Activated CD4-positive, alpha-beta T cell treated with anti-CD3 and anti-CD28 coated beads, Interleukin-2, amount 50 U/mL, for 48 hours (primary cell): ENCODE data around the gene CHCHD3.

ENCODE experiments used
- DNase-seq, 2 experiments: peaks; one replicate each; pipeline ENCODE4 v3.0.0-alpha.2; 2020

The CHCHD3 gene

GRCh38 chr7:132857703-132858102 lies 224.2 kb downstream of the CHCHD3 start:
- DNase-seq, result no peak

- DNase-seq, result no peak
These were observed 224.9 kb downstream of the CHCHD3 start for GRCh38 chr7:132857031-132857430.

GRCh38 chr7:132856416-132856815 lies 225.5 kb downstream of the CHCHD3 start:
- DNase-seq, result no peak

GRCh38 chr7:132855901-132856300 lies 226.0 kb downstream of the CHCHD3 start:
- DNase-seq, result no peak

- no peak for DNase-seq
These were observed 227.7 kb downstream of the CHCHD3 start for GRCh38 chr7:132854238-132854637.

GRCh38 chr7:132847376-132847775 lies 234.5 kb downstream of the CHCHD3 start:
- no peak for DNase-seq

GRCh38 chr7:132846086-132846485 lies 235.8 kb downstream of the CHCHD3 start:
- no peak for DNase-seq

GRCh38 chr7:132842478-132842877 lies 239.4 kb downstream of the CHCHD3 start:
- no peak for DNase-seq

GRCh38 chr7:132840199-132840598 lies 241.7 kb downstream of the CHCHD3 start:
- no peak for DNase-seq

- no peak for DNase-seq
These were observed 243.6 kb downstream of the CHCHD3 start for GRCh38 chr7:132838313-132838712.

- DNase-seq, result no peak
These were observed 244.4 kb downstream of the CHCHD3 start for GRCh38 chr7:132837529-132837928.

GRCh38 chr7:132836746-132837145 lies 245.1 kb downstream of the CHCHD3 start:
- DNase-seq, result no peak

- DNase-seq, result no peak
These were observed 250.9 kb downstream of the CHCHD3 start for GRCh38 chr7:132830941-132831340.

- DNase-seq, result no peak
These were observed 253.4 kb downstream of the CHCHD3 start for GRCh38 chr7:132828502-132828901.

GRCh38 chr7:132825932-132826835 lies 255.7 kb downstream of the CHCHD3 start:
- no peak for DNase-seq

- no peak for DNase-seq
These were observed 256.7 kb downstream of the CHCHD3 start for GRCh38 chr7:132825222-132825621.

- DNase-seq, result no peak
These were observed 262.2 kb downstream of the CHCHD3 start for GRCh38 chr7:132819648-132820047.

- no peak for DNase-seq
These were observed 263.9 kb downstream of the CHCHD3 start for GRCh38 chr7:132817949-132818348.

- no peak for DNase-seq
These were observed 266.1 kb downstream of the CHCHD3 start for GRCh38 chr7:132815696-132816311.

- DNase-seq, result no peak
These were observed 266.8 kb downstream of the CHCHD3 start for GRCh38 chr7:132815130-132815529.

GRCh38 chr7:132810561-132810960 lies 271.3 kb downstream of the CHCHD3 start:
- DNase-seq, result no peak

- no peak for DNase-seq
These were observed 275.1 kb downstream of the CHCHD3 start for GRCh38 chr7:132806834-132807233.

GRCh38 chr7:132805766-132806165 lies 276.1 kb downstream of the CHCHD3 start:
- no peak for DNase-seq

GRCh38 chr7:132804849-132805485 lies 276.9 kb downstream of the CHCHD3 start:
- DNase-seq, result no peak
